HUDEP-2 (cell line): ENCODE results near the gene PDXDC1.
A peak's percentile ranks its signal among the peaks of the same experiment; 100 is the strongest.
"Not testable (repeated sequence)": the region's sequence is repeated elsewhere in the genome, so short reads cannot be mapped to it uniquely, and the experiment has no call there.

Source experiments
- DNase-seq, 76 experiments: peaks; one replicate each; lab custom pipeline; 2025; ENCODE audit not compliant: unreplicated experiment in 76 of 76; lab: John Stamatoyannopoulos, UW

PDXDC1 gene, protein sequence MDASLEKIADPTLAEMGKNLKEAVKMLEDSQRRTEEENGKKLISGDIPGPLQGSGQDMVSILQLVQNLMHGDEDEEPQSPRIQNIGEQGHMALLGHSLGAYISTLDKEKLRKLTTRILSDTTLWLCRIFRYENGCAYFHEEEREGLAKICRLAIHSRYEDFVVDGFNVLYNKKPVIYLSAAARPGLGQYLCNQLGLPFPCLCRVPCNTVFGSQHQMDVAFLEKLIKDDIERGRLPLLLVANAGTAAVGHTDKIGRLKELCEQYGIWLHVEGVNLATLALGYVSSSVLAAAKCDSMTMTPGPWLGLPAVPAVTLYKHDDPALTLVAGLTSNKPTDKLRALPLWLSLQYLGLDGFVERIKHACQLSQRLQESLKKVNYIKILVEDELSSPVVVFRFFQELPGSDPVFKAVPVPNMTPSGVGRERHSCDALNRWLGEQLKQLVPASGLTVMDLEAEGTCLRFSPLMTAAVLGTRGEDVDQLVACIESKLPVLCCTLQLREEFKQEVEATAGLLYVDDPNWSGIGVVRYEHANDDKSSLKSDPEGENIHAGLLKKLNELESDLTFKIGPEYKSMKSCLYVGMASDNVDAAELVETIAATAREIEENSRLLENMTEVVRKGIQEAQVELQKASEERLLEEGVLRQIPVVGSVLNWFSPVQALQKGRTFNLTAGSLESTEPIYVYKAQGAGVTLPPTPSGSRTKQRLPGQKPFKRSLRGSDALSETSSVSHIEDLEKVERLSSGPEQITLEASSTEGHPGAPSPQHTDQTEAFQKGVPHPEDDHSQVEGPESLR

GRCh38 chr16:14974656-14975417 lies at the start of gene PDXDC1:
PDXDC1 (plus strand) TSS chr16:14975026; CDS start chr16:14975200, 174 bp downstream.
- DNase-seq, result peak in 73 of 76 experiments; percentile 15 to 89 (median 77)

DNA sequence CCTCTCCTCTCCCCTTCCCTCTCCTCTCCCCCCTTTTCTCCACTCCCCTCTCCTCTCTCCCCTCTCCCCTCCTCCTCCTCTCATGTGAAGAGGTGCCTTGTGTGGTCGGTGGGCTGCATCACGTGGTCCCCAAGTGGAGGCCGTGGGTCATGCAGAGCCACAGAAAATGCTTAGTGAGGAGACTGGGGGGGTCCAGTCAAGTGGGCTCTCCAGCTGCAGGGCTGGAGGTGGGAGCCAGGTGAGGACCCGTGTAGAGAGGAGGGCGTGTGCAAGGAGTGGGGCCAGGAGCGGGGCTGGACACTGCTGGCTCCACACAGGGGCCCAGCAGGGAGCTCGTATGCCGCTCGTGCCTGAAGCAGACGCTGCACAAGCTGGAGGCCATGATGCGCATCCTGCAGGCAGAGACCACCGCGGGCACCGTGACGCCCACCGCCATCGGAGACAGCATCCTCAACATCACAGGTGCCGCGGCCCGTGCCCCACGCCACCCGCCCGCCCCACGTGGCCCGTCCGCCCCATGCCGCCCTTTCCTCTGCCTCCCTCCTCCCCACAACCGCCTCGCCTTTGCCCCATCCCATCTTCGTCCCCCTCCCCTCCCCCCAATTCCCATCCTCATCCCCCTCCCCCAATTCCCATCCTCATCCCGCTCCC lies 46.6 kb upstream of the PDXDC1 start:
- not testable (repeated sequence) for DNase-seq

DNA sequence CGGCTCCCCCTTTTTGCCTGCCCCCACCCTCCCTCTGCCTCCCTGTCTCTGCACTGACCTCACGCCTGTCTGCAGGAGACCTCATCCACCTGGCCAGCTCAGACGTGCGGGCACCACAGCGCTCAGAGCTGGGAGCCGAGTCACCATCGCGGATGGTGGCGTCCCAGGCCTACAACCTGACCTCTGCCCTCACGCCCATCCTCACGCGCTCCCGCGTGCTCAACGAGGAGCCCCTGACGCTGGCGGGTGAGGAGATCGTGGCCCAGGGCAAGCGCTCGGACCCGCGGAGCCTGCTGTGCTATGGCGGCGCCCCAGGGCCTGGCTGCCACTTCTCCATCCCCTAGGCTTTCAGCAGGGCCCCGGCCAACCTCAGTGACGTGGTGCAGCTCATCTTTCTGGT lies 45.6 kb upstream of the PDXDC1 start:
- not testable (repeated sequence) for DNase-seq

DNA sequence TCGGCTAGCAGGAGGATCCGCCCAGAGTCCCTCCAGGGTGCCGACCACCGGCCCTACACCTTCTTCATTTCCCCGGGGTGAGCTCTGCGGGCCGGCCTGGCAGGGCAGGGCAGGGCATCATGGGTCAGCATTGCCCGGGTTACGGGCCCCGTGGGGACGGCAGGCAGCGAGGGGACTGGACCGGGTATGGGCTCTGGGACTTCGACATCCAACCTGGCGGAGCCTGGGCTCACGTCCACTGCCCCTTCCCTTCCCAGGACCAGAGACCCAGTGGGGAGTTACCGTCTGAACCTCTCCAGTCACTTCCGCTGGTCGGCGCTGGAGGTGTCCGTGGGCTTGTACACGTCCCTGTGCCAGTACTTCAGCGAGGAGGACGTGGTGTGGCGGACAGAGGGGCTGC lies 44.6 kb upstream of the PDXDC1 start:
- not testable (repeated sequence) for DNase-seq

DNA sequence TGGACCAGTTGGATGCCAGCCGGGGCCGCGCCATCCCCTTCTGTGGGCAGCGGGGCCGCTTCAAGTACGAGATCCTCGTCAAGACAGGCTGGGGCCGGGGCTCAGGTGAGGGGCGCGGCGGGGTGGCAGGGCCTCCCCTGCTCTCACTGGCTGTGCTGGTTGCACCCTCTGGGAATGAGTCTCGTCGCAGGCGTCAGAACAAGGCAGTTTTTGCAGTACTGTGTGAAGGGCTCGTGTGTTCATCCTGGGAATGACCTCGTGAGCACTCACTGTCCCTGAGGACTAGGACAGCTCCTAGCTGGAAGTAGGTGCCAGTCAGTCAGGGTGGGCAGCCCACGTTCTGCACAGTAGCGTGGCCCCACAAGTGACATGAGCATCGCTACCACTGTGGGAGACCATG lies 43.9 kb upstream of the PDXDC1 start:
- DNase-seq, result not testable (repeated sequence)

- not testable (repeated sequence) for DNase-seq
These were observed 42.0 kb upstream of the PDXDC1 start for GRCh38 chr16:14932581-14933375.

- DNase-seq, result not testable (repeated sequence)
These were observed 37.7 kb upstream of the PDXDC1 start, which contains the start of gene NPIPA1 for GRCh38 chr16:14937143-14937542. NPIPA1 (plus strand) TSS chr16:14937443; CDS start chr16:14937443, 0 bp downstream.

GRCh38 chr16:14937994-14938393 lies 36.8 kb upstream of the PDXDC1 start:
- not testable (repeated sequence) for DNase-seq

GRCh38 chr16:14942686-14943085 lies 32.1 kb upstream of the PDXDC1 start:
- DNase-seq, result not testable (repeated sequence)

DNA sequence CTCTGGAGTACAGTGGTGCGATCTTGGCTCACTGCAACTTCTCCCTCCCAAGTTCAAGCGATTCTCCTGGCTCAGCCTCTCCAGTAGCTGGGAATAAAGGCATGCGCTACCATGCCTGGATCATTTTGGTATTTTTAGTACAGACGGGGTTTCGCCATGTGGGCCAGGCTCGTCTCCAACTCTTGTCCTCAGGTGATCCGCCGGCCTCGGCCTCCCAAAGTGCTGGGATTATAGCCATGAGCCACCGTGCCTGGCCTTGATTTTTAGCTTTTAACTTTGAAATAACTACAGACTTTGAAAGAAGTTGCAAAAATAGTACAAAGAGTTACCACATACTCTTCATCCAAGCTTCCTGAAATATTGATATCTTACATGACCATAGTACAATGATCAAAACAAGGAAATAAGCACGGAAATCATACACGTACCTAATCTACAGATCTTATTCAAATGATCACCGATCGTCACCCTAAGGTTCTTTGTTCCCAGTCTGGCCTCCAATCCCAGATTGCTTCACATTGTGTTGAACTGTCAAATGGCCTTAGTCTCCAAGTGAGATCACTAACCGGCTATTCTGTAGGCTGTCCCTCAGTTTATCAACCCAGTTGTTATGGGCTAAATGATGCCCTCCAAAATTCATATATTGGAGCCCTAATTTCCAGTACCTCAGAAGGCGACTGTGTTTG lies 19.1 kb upstream of the PDXDC1 start:
- no peak for DNase-seq

- DNase-seq, result no peak
These were observed 17.1 kb upstream of the PDXDC1 start for GRCh38 chr16:14957576-14958322.

- no peak for DNase-seq
These were observed 16.6 kb upstream of the PDXDC1 start for GRCh38 chr16:14958323-14958600.

- peak in 1 of 76 experiments; percentile 3 for DNase-seq
These were observed 15.9 kb upstream of the PDXDC1 start for GRCh38 chr16:14958970-14959369.

DNA sequence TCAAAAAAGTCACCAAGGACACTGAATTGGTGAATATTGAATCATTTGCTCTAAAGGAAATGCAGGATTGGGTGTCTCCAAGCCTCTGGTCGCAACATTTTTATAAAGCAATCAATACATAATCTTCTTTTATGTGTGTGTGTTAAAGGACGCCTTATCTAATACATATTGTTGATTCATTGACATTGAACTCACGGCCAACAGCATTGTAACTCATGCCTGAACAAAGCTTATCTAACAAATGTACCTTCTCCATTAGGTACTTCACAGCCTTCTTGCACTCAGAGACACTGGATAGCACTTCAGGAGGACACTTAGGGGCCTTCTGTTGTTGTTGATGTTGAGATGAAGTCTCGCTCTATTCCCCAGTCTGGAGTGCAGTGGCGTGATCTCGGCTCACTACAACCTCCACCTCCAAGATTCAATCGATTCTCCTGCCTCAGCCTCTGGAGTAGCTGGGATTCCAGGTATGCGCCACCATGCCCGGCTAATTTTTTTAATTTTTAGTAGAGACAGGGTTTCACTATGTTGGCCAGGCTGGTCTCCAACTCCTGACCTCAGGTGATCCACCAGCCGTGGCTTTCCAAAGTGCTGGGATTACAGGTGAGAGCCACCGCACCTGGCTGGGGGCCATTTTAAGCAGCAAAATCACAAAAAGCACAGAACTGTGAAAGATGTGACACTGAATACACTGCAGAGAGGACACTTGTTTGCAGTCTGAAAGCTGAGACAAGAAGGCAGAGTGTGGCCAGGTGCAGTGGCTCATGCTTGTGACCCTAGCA lies 13.2 kb upstream of the PDXDC1 start:
- no peak for DNase-seq

GRCh38 chr16:14963281-14964173 lies 11.3 kb upstream of the PDXDC1 start:
- DNase-seq, result no peak

DNA sequence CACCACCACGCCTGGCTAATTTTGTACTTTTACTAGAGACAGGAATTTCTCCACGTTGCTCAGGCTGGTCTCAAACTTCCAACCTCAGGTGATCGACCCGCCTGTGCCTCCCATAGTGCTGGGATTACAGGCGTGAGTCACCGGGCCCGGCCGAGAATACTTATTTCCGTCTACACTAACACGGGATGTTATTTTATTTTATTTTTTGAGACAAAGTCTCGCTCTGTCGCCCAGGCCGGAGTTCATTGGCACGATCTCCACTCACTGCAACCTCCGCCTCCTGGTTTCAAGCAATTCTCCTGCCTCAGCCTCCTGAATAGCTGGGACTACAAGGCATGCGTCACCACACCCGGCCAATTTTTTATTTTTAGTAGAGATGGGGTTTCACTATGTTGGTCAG lies 9.5 kb upstream of the PDXDC1 start:
- DNase-seq, result no peak

DNA sequence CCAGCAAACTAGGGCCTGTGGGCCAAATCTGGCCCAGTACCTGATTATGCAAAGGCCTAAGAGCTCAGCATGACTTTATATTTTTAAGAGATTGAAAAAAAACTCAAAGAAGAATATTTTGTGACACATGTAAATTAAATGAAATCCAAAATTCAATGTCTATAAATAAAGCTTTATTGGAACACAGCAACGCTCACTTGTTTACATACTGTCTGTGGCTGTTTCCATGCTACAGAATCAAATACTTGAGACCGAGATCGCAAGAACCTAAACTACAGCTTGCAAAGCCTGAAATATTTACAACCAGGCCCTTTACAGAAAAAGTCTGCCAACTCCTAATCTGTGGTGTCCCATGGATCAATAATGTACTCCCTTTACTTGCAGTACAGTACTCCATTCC lies 5.0 kb upstream of the PDXDC1 start:
- not testable (repeated sequence) for DNase-seq
